Measurements from ENCODE around the gene CCDC73.
"Not testable (repeated sequence)": the region's sequence is repeated elsewhere in the genome, so short reads cannot be mapped to it uniquely, and the experiment has no call there.

CCDC73 gene

DNA sequence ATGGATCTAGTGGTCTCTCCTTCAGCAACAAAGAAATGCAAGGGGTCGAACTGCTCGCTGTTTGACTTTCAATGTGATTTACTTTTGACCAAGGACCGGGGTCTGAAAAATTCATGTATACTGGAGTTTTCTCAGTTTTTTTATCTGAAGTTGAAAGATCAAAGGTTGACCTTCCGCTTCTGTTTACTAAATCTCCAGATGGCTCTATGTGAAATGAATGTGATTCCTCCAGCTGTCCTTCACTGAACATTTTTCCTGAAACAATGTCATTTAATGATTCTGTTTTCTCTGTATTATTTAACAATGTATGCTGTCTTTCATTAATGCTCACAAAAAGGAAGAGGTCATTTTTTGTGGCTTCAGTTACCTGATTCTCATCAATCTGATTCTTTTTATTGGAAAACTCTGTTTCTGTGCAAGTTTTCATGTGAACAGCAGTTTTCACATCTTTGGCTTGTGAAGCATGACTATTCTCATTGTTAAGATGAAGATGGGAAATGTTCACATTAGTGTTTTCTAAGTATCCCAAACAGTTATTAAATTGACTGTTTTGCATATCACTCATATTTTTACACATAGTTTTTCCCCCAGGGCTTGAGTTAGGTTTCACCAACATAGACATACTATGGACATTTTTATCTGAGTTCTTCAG is 180.8 kb downstream of the CCDC73 start:
- DNase-seq (ENCODE audit: low read depth) = no peak
- no peak overlapping the region for H3K4me3 ChIP-seq (ENCODE audit: control insufficient read depth, low read depth, low read length)
- TF ChIP-seq CTCF (conservative IDR thresholded peaks at IDR 0.05; ENCODE audit: control insufficient read depth, insufficient read depth, low read depth, low read length) = no peak

DNA sequence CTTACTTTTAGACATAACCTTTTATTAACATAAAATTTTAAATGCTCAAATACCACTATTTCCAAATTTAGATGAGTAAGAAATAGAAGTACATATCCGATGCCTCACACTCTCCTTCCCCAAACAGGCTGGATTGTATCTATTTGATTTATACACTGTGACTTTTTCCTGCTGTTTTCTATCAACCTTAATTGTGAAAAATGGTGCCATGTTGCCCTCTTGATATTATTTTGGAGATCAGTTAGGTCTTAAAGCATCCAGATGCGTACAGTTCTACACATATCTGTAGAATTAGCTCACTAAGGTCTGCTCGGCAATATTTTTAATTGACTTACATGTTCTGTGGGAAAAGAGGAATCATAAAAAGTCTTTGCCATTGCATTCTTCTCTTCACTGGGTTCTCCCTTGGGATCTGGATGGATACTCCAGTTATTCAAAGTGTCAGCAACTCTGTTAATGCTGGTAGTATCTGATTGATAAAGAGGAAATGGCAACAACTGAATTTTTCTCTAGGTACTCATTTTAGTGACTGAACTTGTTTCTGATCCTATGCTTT is 183.6 kb downstream of the CCDC73 start:
- DNase-seq (ENCODE audit: low read depth) = peak; percentile 4
- no peak for TF ChIP-seq CTCF (conservative IDR thresholded peaks at IDR 0.05; ENCODE audit: control insufficient read depth, insufficient read depth, low read depth, low read length)
- H3K4me3 ChIP-seq (ENCODE audit: control insufficient read depth, low read depth, low read length) = no peak overlapping the region

DNA sequence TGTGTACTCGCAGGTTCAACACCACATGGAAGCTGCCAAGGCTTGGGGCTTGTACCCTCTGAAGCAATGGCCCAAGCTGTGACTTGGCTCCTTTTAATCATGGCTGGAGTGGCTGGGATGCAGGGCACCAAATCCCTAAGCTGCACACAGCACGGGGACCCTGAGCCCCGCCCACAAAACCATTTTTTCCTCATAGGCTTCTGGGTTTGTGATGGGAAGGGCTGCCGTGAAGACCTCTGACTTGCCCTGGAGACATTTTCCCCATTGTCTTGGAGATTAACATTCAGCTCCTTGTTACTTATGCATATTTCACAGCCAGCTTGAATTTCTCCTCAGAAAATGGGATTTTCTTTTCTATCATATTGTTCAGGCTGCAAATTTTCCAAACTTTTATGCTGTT is 185.6 kb downstream of the CCDC73 start:
- not testable (repeated sequence) for H3K4me3 ChIP-seq (ENCODE audit: control insufficient read depth, low read depth, low read length); DNase-seq (ENCODE audit: low read depth)

DNA sequence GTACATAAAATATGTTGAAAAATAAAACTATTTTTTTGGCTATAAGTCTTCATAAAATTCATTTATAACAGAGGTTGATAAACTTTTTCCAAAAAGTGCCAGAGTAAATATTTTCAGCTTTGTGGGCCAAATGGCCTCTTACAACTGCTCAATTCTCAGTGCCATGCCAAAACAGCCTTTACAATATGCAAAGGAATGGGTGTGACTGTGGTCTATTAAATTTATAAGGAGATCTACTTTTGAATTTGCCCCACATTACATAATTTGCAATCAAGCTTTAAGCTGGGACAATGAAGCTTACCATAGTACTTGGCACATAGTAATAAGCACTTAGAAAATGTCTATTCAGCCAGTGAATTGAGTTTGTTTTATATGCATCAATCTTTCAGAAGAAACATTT is 188.2 kb downstream of the CCDC73 start:
- TF ChIP-seq CTCF (conservative IDR thresholded peaks at IDR 0.05; ENCODE audit: control insufficient read depth, insufficient read depth, low read depth, low read length) = no peak
- no peak overlapping the region for H3K4me3 ChIP-seq (ENCODE audit: control insufficient read depth, low read depth, low read length)
- DNase-seq (ENCODE audit: low read depth) = no peak

DNA sequence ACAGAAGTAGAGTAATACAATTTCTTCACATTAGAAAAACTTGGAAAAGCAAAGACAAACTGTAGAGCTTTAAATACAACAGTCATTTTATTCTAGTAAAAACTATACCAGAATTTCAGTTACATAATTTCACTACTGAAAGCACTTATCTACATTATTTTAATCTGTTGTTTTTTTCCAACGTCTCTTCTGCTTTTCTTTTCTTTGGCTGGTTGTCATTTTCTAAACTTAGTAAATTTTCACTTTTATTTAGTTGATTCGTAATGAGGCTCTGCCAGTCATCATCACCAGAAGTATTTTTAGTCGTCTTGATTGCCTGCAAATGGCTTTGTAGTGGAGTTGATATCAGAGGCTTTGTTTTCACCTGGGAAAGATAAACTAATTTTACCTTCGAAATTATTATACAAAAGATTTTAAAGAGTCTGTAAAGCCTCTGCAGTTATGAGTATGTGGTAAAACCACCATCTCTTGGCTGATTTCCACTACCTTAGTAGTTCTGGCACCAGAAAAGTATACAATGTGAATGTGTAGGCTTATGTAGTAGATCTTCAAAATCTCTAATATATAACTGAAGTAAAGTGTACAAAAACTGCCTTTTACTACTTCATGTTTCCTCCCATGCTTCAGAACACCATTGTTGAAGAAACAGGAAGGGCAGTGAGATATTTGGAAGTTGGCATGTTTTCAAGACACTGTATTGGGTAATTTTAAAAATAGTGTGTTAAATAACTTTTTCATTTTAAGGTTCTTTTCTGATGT is 191.6 kb downstream of the CCDC73 start:
- DNase-seq (ENCODE audit: low read depth) = peak; percentile 56
- no peak for TF ChIP-seq CTCF (conservative IDR thresholded peaks at IDR 0.05; ENCODE audit: control insufficient read depth, insufficient read depth, low read depth, low read length)
- H3K4me3 ChIP-seq (ENCODE audit: control insufficient read depth, low read depth, low read length) = no peak overlapping the region

DNA sequence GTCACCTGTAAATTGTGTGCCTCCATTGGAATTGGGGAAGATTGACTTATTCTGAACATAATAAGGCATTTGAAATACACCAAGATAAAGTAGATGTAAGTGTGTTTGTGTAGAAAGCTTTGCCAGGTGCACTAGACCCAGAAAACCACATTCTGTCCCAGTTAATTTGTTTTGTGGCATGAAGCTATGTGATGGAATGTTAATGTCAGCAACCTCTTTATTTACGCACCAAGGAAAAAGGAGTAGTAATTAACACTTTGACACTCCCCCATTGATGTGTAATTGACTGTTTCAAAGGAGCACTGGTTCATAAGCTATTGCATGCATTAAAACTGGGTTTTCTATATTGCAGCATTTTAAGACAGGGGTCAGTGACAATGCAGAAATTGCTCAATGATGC is 196.5 kb downstream of the CCDC73 start:
- no peak for DNase-seq (ENCODE audit: low read depth)
- H3K4me3 ChIP-seq (ENCODE audit: control insufficient read depth, low read depth, low read length) = no peak overlapping the region
- no peak for TF ChIP-seq CTCF (conservative IDR thresholded peaks at IDR 0.05; ENCODE audit: control insufficient read depth, insufficient read depth, low read depth, low read length)

GRCh38 chr11:32596114-32596513 is 198.3 kb downstream of the CCDC73 start:
- not testable (repeated sequence) for H3K4me3 ChIP-seq (ENCODE audit: control insufficient read depth, low read depth, low read length); DNase-seq (ENCODE audit: low read depth)
